Spleen (tissue), 11 donors: ENCODE data around the gene TNFRSF14. TPM values are rescaled to one million over a fixed set of nuclear protein-coding genes. Genes with fewer than 3 reads are reported as not detected.

Experiments
- DNase-seq: peaks from one replicate; pipeline ENCODE4 v3.0.0-alpha.2; 2020
- H3K27ac ChIP-seq, 8 donors: fragments of 200-600 bp; sonication (generic) in 7 of 8; 1 replicate in 4 of 8; 2 replicates in 4 of 8; pipeline versions ENCODE4 v1.5.0 to v1.8.0; 2016 to 2021; ENCODE audit warnings: inconsistent platforms in 4 of 8, mild to moderate bottlenecking in 4 of 8, moderate library complexity in 1 of 8
- H3K27me3 ChIP-seq, 7 donors: fragments of 200-600 bp; sonication (generic) in 6 of 7; replicated peaks in 1 of 7; 1 replicate in 4 of 7; 2 replicates in 3 of 7; pipeline versions ENCODE4 v1.5.0 to v1.8.0; 2016 to 2021; ENCODE audit warnings: inconsistent platforms in 3 of 7, mild to moderate bottlenecking in 1 of 7
- H3K36me3 ChIP-seq, 6 donors: fragments of 200-600 bp; sonication (generic) in 5 of 6; 1 replicate in 4 of 6; 2 replicates in 2 of 6; pipeline versions ENCODE4 v1.5.0 to v1.8.0; 2016 to 2021; ENCODE audit warnings: inconsistent platforms in 2 of 6
- H3K4me1 ChIP-seq, 6 donors: fragments of 200-600 bp; sonication (generic) in 5 of 6; 1 replicate in 3 of 6; 2 replicates in 3 of 6; pipeline versions ENCODE4 v1.5.0 to v1.8.0; 2016 to 2021; ENCODE audit warnings: inconsistent platforms in 3 of 6
- H3K4me3 ChIP-seq, 8 donors: fragments of 200-600 bp; sonication (generic) in 7 of 8; 1 replicate in 4 of 8; 2 replicates in 4 of 8; pipeline versions ENCODE4 v1.5.0 to v1.8.0; 2016 to 2021; ENCODE audit warnings: inconsistent platforms in 4 of 8, mild to moderate bottlenecking in 4 of 8, moderate library complexity in 2 of 8
- H3K9me3 ChIP-seq, 8 donors: fragments of 200-600 bp; sonication (generic) in 7 of 8; 1 replicate in 4 of 8; 2 replicates in 4 of 8; pipeline versions ENCODE4 v1.5.0 to v1.8.0; 2016 to 2021; ENCODE audit warnings: inconsistent platforms in 4 of 8
- CTCF ChIP-seq, 11 experiments: fragments of 200-600 bp in 7 of 11; fragments of 450-650 bp in 4 of 11; sonication (generic) in 4 of 11; IDR thresholded peaks in 8 of 11; conservative IDR thresholded peaks in 3 of 11; 1 replicate in 7 of 11; 2 replicates in 4 of 11; pipeline versions ENCODE4 v1.4.0 to v1.8.0; 2016 to 2021; ENCODE audit warnings: antibody characterized with exemption in 11 of 11, inconsistent platforms in 4 of 11, mild to moderate bottlenecking in 1 of 11
- POLR2A ChIP-seq, 3 donors: fragments of 450-650 bp; IDR thresholded peaks; one replicate each; pipeline ENCODE4 v1.5.1; 2017; ENCODE audit warnings: antibody characterized with exemption in 3 of 3, mild to moderate bottlenecking in 1 of 3
- POLR2AphosphoS5 ChIP-seq, 3 donors: sonication (generic); formaldehyde crosslinking; IDR thresholded peaks; one replicate each; pipeline ENCODE4 v1.5.1; 2017; ENCODE audit warnings: antibody characterized with exemption in 3 of 3
- WGBS, 5 donors: extraction: QIAGEN DNeasy Blood & Tissue Kit in 3 of 5; methylation state at CpG; one replicate each; pipeline versions ENCODE4 v1.1.5 to v1.1.7; 2013 to 2018; 5-methylcytosine and 5-hydroxymethylcytosine counted together
- intact Hi-C: fragments of 100-400 bp; cut with DNase I; formaldehyde crosslinking; loops from one replicate; pipeline ENCODE4 v1.15.0; 2023; ENCODE audit warnings: low total_unique reads
- polyA plus RNA-seq, 3 donors: library from polyadenylated mRNA; stranded (reverse); fragments of 200-250 nt; gene quantifications; one replicate each; pipeline ENCODE4 v1.2.1, GENCODE V29; 2013
- total RNA-seq, 7 donors: library from RNA; depleted of rRNA in 3 of 7; stranded (reverse); fragments of >200 nt in 3 of 7; fragmentation: NEBNext Ultra II Directional in 4 of 7; extraction: Animal tissue kit (Norgen Biotek cat#: 25700) in 4 of 7; gene quantifications; one replicate each; pipeline versions ENCODE4 v1.1.0 to v1.2.1, GENCODE V29; 2016 to 2021
- donor health status: healthy with polysubstance abuse.
- donor health status: DM: no; HTN: no; CAD: no; lungs with moderate emphysema.
- donor health status: DM: no; HTN: no; CAD: no.
- donor health status: Bipolar disorder and iron deficiency.
- donor health status: healthy.
- donor health status: DM: no; HTN: no; CAD: no.
- donor health status: DM: yes; HTN: yes; CAD: no.

TNFRSF14 gene
- total and polyA plus RNA-seq, 10 donors, result 146 to 366 (median 191) TPM

- peaks cover 0 to 15% (median 8%) of the 10 kb centered on the region in 6 donors for H3K4me1 ChIP-seq
- 86 to 95% (median 90%) methylated on average over 15 to 43 of the region's 43 CpGs for WGBS, 5 donors
- H3K27ac ChIP-seq, result no peak overlapping the region
- H3K9me3 ChIP-seq, result no peaks in the 10 kb centered on the region
- no peak for DNase-seq
- intact Hi-C loops, result no loop called here
- no peaks in the 10 kb centered on the region for H3K27me3 ChIP-seq
- H3K4me3 ChIP-seq, result no peak overlapping the region
- peaks cover 6 to 100% (median 98%) of the 10 kb centered on the region in 6 donors for H3K36me3 ChIP-seq
- TF ChIP-seq POLR2AphosphoS5 (IDR thresholded peaks at IDR 0.05) (peak in 2 of 3 donors; percentile 10 to 38), CTCF (IDR thresholded peaks at IDR 0.05 in 8 of 11, conservative IDR thresholded peaks at IDR 0.05 in 3 of 11) (no peak)
These were observed 42.1 kb upstream of the TNFRSF14 start for GRCh38 chr1:2513939-2514652.

DNA sequence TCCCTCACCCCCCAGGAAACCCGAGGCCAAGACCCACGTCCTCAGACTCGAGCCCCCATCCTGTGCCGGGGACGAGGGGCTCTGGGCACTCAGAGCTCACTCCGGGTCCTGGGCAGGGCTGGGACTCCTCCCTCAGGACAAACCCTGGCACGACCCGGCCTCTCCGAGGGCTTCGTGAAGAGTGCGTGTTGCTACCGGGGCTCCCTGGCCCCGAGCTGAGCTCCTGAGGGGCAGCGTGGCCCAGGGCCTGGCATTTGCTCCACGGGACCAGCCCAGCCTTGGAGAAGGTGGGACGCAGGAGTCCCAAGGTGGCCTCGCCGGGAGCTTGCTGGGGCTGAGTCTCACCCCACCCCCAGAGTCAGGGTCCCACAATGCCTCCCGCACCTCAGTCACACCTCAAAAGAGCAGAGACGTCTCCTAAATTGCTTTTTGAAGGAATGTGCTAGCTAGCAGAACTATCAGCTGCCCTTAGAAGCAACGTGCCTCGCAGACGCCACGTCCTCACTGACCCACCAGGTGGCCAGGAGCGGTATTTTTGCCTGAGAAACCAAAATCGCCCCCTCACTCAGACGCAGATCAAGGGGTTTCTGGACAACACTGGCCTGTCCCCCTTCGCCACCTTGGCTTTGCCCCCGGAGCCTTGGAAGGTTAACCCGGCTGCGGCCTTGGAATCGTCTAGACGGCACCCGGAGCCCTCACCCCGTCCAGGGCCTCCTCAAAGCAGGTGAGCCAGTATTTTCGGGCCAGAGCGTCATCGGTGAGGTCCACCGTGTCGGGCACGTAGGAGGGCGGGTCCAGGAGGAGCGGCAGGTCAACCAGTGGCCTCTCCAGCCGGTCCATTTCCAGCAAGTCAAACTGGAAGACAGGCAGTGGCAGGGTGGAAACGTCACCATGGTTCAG, 41.1 kb upstream of the TNFRSF14 start:
- peaks cover 0 to 15% (median 8%) of the 10 kb centered on the region in 6 donors for H3K4me1 ChIP-seq
- no peak for TF ChIP-seq POLR2A (IDR thresholded peaks at IDR 0.05)
- TF ChIP-seq POLR2AphosphoS5 (IDR thresholded peaks at IDR 0.05), result peak in 2 of 3 donors; percentile 15 to 50
- no peak for TF ChIP-seq CTCF (IDR thresholded peaks at IDR 0.05 in 8 of 11, conservative IDR thresholded peaks at IDR 0.05 in 3 of 11)
- H3K9me3 ChIP-seq, result no peaks in the 10 kb centered on the region
- peak overlapping the region in 1 of 8 donors; percentile 30 for H3K27ac ChIP-seq
- DNase-seq, result no peak
- no peak overlapping the region for H3K4me3 ChIP-seq
- WGBS, 5 donors, result 86 to 91% (median 89%) methylated on average over 33 to 45 of the region's 45 CpGs
- no peaks in the 10 kb centered on the region for H3K27me3 ChIP-seq
- intact Hi-C loops, result no loop called here
- H3K36me3 ChIP-seq, result peaks cover 6 to 100% (median 98%) of the 10 kb centered on the region in 6 donors

GRCh38 chr1:2515763-2516080, 40.4 kb upstream of the TNFRSF14 start:
- 93 to 98% (median 94%) methylated on average over 11 of the region's 11 CpGs for whole genome bisulfite sequencing, 5 donors
- DNase-seq, result no peak

More at GRCh38 chr1:2515763-2516080, 40.4 kb upstream of the TNFRSF14 start:
- Histone ChIP-seq H3K9me3 (no peaks in the 10 kb centered on the region), H3K4me3 (no peak overlapping the region), H3K36me3 (peaks cover 2 to 100% (median 98%) of the 10 kb centered on the region in 6 donors), H3K27ac (no peak overlapping the region), H3K27me3 (no peaks in the 10 kb centered on the region), H3K4me1 (peaks cover 0 to 15% (median 8%) of the 10 kb centered on the region in 6 donors)
- TF ChIP-seq POLR2A (IDR thresholded peaks at IDR 0.05) (no peak), CTCF (IDR thresholded peaks at IDR 0.05 in 8 of 11, conservative IDR thresholded peaks at IDR 0.05 in 3 of 11) (no peak), POLR2AphosphoS5 (IDR thresholded peaks at IDR 0.05) (no peak)
- intact Hi-C loops, result no loop called here
